Measurements from ENCODE around the gene ACADSB.

DNA sequence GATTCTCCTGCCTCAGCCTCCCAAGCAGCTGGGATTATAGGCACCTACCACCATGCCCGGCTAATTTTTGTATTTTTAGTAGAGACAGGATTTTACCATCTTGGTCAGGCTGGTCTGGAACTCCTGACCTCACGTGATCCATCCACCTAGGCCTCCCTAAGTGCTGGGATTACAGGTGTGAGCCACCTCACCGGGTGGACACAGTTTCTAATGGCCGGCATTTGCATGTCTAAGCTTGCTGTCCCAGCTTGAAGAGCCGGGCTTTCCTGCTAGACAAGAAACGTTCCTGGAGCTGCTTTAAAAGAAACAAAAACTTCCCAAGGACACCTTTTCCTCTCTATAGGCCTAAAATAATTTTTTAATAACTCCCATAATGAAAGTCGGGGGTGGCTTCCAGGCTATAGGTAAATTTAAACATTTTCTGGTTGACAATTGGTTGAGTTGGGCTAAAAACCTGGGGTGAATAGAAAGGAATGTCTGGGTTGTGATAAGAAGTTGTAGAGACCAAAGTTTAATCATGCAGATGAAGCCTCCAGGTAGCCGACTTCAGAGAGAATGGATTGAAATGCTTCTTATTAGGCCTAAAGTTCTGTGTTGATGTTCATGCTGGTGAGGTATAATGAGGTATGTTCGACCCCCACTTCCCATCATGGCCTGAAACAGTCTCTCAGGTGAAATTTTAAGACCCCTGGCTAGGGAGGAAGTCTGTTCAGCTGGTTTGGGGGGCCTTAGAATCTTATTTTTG lies 8.8 kb downstream of the ACADSB start:
- TF ChIP-seq, protein P1, sequence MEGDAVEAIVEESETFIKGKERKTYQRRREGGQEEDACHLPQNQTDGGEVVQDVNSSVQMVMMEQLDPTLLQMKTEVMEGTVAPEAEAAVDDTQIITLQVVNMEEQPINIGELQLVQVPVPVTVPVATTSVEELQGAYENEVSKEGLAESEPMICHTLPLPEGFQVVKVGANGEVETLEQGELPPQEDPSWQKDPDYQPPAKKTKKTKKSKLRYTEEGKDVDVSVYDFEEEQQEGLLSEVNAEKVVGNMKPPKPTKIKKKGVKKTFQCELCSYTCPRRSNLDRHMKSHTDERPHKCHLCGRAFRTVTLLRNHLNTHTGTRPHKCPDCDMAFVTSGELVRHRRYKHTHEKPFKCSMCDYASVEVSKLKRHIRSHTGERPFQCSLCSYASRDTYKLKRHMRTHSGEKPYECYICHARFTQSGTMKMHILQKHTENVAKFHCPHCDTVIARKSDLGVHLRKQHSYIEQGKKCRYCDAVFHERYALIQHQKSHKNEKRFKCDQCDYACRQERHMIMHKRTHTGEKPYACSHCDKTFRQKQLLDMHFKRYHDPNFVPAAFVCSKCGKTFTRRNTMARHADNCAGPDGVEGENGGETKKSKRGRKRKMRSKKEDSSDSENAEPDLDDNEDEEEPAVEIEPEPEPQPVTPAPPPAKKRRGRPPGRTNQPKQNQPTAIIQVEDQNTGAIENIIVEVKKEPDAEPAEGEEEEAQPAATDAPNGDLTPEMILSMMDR (IDR thresholded peaks at IDR 0.05), result no peak
- TF ChIP-seq POLR2AphosphoS5 (IDR thresholded peaks at IDR 0.05) (no peak), POLR2A (IDR thresholded peaks at IDR 0.05) (no peak), EP300 (IDR thresholded peaks at IDR 0.05; ENCODE audit: low read depth) (no peak)

Measured in transverse colon (tissue), 4 donors.